ENCODE measurements around the gene CDKAL1.
"Not testable (repeated sequence)": the region's sequence is repeated elsewhere in the genome, so short reads cannot be mapped to it uniquely, and the experiment has no call there.

CDKAL1 gene

DNA sequence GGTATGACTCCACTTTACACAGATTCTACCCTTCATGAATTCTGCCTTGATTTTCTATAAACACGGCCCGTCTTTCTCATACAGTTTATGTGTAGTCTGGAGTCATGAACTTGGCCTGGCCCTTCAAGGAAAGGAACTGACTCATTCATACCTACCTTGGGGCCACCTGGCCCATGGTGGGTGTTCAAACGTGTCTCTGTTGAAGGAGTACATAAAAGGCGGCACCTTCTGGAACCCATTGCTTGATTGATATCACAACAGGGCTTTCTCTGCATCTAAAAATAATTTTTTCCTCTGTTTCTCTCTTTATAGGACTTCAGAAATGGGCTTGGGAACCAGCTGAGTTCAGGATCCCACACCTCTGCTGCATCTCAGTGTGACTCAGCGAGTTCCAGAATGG lies 696.3 kb downstream of the CDKAL1 start:
- no peak for DNase-seq

DNA sequence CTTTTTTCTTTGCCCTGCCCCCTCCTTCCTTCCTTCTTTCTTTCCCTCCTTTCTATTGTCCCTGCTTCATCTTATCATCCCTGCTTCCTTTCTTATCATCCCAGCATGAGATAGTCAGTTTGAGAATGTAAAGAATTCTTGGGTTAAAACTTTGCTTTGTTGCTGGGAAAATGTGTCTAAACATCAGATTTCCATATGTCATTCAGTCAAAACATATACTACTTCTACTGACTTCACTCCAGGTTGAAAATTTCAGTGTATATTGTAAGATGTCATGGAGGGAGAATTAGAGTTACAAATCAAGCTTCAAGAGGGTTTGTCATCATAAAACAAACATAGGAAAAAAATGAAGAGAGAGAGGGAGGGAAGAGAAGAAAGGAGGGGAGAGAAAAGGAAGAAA lies 700.9 kb downstream of the CDKAL1 start:
- DNase-seq = no peak

- DNase-seq = no peak
Measured at GRCh38 chr6:21238208-21238607, 704.0 kb downstream of the CDKAL1 start.

DNA sequence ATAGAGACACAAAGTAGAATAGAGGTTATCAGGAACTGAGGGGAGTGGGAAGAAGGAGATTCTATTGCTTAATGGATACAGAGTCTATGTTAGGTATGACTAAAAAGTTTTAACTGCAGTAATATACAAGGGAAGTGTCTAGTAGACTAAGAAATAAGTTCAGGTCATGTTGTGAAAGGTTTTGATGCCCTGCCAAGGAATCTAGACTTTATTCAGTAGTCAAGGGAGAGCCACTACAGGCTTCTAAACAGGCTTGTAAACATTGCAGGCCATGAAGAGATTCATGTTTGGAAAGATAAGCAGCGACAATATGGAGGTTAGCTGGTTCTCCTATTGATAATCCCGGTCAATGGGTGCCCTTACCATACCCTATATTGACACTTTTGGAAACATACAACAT lies 706.5 kb downstream of the CDKAL1 start:
- no peak for DNase-seq

GRCh38 chr6:21241231-21242130 lies 707.2 kb downstream of the CDKAL1 start:
- no peak for DNase-seq

GRCh38 chr6:21244897-21245470 lies 710.7 kb downstream of the CDKAL1 start:
- DNase-seq = no peak

GRCh38 chr6:21245488-21245887 lies 711.2 kb downstream of the CDKAL1 start:
- DNase-seq = no peak

DNA sequence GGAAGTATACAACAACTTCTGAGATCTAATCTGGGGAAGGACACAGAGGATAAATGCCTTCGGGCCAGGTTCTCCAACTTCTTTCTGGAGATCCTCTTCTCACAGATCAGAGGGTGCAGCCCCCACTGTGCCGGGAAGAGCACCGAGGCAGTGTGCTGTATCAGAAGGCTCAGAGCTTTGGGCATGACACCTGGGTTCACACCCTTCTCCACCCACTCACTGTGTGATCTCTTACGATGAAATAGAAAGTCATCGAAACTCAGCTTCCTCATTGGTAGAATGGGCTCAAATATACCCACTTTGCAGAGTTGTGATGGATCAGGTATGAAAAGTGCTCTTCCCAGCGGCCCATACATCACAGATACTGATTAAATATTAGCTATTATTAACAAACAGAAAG lies 711.8 kb downstream of the CDKAL1 start:
- no peak for DNase-seq

DNA sequence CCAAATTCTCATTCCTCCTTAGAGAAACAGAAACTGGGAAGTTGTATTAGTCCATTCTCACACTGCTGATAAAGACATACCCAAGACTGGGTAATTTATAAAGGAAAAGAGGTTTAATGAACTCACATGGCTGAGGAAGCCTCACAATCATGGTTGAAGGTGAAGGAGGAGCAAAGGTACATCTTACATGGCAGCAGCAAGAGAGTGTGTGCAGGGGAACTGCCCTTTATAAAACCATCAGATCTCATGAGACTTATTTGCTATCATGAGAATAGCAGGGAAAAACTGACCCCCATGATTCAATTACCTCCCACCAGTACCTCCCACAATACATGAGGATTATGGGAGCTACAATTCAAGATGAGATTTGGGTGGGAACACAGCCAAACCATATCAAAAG lies 720.2 kb downstream of the CDKAL1 start:
- DNase-seq = not testable (repeated sequence)

DNA sequence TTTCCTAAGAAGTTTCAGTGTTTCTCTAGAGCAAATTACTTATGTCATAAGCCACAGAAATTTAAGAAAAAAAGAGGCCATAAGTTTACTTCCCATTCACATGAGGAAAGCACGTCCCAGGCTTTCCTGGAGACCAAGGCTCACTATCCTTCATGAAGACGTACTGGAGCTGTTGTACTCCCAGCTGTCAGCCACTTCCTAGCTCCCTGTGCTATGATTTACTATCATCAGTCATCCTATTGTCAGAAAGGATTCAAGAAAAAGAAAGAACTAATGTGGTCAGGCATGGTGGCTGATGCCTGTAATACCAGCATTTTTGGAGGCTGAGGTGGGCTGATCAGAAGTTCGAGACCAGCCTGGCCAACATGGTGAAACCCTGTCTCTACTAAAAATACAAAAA lies 721.9 kb downstream of the CDKAL1 start:
- DNase-seq = no peak

GRCh38 chr6:21257125-21257524 lies 722.9 kb downstream of the CDKAL1 start:
- no peak for DNase-seq

- no peak for DNase-seq
Measured at GRCh38 chr6:21258665-21259064, 724.4 kb downstream of the CDKAL1 start.

DNA sequence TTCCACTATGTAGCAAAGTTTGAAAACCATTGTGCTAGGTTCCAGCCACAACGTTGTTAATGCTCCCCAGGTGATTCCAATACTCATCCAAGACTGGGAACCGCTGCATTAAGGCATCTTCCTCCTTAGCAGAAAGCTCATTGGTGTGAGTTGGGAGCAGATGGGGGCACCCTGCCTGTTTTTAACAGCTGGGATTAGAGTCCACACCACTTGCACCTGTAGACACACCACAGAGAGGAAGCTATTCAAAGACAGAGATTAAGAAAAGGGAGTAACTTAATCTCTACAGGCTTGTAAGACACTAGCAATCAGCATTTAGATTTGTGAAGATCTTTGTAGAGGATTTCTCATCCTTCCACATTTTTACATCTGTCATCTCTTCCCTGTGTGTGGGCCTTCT lies 725.4 kb downstream of the CDKAL1 start:
- no peak for DNase-seq

GRCh38 chr6:21262504-21262903 lies 728.2 kb downstream of the CDKAL1 start:
- DNase-seq = no peak

DNA sequence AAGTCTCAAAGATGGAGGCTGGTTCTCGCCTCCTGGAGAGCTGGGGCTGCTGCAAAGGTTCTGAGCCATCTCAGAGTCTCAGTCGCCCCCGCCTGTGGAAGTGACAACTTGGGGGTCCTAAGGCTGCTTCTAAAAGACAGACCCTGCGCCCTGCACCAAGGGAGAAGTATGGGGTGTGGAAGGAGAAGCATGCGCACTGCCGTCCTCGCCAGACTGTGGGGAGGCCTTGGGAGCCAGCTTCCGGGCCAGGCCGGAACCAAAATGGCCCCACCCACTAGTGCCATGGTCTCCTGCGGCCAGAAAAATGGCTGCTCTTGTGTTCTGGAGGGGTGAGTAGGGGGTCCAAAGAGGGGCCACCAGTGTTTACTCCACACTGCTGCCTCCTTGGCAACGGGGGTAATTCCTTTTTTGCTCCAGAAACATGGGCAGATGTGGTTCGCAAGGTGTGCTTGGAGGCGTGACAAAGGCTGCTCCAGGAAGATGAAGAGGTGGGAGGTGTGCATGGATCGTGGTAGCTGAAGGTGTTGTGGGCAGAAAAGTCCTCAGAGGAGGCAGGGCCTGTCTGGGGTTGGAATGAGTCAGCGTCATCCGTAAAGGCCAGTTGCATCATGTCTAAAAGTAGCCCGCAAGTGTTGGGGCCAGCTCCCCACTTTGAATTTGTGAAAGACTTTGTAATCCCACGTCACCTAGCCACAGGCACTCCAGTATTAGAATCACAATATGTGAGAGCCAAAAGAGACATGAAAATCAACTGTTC lies 729.5 kb downstream of the CDKAL1 start:
- peak; percentile 29 for DNase-seq

- no peak for DNase-seq
Measured at GRCh38 chr6:21264288-21265033, 730.2 kb downstream of the CDKAL1 start.

DNA sequence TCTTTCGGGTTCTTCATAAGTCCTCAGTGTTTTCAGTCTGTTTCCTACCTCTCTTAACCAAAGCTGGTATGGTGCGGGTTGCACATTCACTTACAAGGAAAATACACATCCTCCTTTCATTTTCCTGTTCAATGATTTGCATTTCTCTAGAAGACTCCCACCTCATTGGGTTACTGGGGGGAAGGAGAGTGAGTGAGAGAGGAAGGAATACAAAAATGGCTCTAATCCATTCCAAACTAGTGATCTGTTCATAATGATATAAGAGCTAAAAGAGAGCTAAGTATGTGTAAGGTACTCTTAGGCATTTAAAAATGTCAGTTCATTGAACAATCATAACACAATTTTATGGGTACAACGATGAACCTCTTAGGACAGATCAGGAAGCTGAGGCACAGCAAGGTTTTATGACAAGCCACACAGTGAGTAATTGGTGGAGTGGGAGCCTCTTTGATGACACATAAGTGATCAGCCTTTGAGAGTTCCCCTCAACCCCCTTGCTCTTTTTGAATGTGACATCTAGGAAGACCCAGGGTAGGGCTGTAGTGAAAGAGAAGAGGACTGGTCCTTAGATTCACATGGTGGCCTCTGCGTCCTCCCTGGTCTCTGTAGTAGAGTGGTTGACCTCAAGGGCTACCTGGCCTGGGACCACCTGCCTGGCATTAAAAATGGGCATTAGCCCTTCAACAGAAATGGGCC lies 730.9 kb downstream of the CDKAL1 start:
- no peak for DNase-seq

GRCh38 chr6:21265730-21266044 lies 731.4 kb downstream of the CDKAL1 start:
- DNase-seq = no peak

DNA sequence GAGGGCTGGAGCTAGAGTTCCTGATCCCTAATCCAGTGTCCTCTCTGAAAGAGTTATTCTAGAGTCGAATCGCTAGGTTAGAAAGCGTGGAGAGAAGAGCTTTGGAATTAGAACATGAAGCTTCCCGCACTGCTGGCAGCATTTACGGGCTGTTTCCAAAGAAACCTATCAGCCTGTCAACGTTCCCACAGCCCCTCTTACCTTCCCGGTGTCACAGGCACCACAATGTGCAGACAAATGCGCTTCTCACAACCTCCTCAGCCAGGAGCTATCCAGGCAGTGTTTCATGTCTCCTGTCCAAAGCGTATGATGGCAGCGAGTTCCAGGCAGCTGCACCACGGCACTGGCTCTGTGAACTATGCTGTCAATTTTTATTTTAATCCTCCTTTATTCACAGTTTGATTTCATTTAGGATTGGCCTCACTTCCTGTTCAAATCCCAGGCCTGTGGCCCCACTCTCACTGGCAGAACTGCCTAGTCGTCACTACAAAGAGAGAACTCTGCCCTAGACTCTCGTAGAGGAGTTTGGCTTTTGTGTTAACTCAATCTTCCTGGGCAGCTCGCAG lies 736.5 kb downstream of the CDKAL1 start:
- no peak for DNase-seq

DNA sequence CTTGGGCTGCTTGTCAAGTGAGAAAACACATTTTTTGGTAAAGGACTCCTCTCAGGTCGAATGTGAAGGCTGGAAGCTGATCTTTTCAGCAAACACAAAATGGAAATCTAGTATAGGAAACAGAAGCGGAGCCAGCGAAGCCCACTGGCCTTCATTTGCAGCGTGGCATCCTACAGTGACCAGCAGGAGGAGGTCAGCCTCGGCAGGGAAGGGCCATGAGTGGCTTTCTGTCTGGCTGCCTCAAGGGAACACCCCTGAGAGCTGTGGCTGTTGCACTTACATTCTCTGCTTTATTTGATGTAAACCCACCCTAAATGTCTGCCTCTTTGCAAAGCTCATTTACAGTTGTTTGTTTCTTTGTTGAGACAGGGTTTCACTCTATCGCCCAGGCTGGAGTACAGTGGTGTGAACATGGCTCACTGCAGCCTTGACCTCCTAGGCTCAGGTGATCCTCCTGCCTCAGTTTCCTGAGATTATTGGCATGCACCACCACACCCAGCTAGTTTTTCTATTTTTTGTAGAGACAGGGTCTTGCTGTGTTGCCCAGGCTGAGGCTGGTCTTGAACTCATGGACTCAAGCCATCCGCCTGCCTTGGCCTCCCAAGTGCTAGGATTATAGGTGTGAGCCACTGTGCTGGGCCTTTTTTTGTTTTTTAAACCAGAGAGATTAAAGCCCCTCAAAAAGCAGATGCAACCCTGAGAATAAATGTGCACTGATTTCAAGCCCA lies 737.3 kb downstream of the CDKAL1 start:
- DNase-seq = no peak

GRCh38 chr6:21273451-21273850 lies 739.2 kb downstream of the CDKAL1 start:
- DNase-seq = no peak

DNA sequence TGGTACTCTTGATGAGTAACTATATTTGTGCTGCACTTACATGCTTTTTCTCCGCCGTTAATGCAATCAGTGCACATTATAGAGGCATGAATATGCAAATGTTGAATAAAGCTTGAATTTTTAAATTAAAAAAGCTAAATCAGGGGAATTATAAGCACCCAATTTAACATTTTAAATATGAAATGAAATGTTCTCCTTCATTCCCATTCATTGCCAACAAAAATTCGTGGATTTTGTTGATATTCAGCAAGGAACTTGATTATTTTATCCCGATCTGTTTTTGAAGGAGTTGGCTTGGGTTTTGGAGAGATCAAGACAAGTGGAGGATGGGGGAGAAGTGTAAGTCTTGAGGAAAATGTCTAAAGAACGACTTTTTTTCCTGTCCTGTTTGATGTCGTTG lies 740.6 kb downstream of the CDKAL1 start:
- no peak for DNase-seq
